Eye (tissue), 1 donor: ENCODE measurements around the gene SYF2.

ENCODE experiments used
- DNase-seq: peaks from one replicate; pipeline ENCODE4 v3.0.0-alpha.2; 2015

SYF2 gene

GRCh38 chr1:25183126-25183980, 48.9 kb downstream of the SYF2 start:
- DNase-seq: no peak

GRCh38 chr1:25182629-25183028, 49.7 kb downstream of the SYF2 start:
- no peak for DNase-seq

GRCh38 chr1:25180996-25181395, 51.3 kb downstream of the SYF2 start:
- DNase-seq: no peak

- DNase-seq: no peak
Observed at GRCh38 chr1:25178917-25179561, 53.3 kb downstream of the SYF2 start.

GRCh38 chr1:25174730-25175612, 57.3 kb downstream of the SYF2 start:
- no peak for DNase-seq

- no peak for DNase-seq
Observed at GRCh38 chr1:25174363-25174729, 58.0 kb downstream of the SYF2 start.

- DNase-seq: no peak
Observed at GRCh38 chr1:25173809-25174340, 58.4 kb downstream of the SYF2 start.
